22Rv1 (cell line): ENCODE data around the gene SLC2A13.

Source experiments
- CTCF ChIP-seq: fragments of 450-650 bp; IDR thresholded peaks from 2 replicates; pipeline ENCODE4 v1.5.1; 2017; ENCODE audit warnings: mild to moderate bottlenecking
- ZFX ChIP-seq: fragments of 450-650 bp; IDR thresholded peaks from 2 replicates; pipeline ENCODE4 v1.6.1; 2017; ENCODE audit warnings: antibody characterized with exemption, borderline replicate concordance

GRCh38 chr12:40001406-40001805 lies 104.5 kb downstream of the SLC2A13 start:
- TF ChIP-seq CTCF = no peak
- TF ChIP-seq ZFX = no peak
